Measurements from ENCODE around the gene CDC14B.

CDC14B gene

DNA sequence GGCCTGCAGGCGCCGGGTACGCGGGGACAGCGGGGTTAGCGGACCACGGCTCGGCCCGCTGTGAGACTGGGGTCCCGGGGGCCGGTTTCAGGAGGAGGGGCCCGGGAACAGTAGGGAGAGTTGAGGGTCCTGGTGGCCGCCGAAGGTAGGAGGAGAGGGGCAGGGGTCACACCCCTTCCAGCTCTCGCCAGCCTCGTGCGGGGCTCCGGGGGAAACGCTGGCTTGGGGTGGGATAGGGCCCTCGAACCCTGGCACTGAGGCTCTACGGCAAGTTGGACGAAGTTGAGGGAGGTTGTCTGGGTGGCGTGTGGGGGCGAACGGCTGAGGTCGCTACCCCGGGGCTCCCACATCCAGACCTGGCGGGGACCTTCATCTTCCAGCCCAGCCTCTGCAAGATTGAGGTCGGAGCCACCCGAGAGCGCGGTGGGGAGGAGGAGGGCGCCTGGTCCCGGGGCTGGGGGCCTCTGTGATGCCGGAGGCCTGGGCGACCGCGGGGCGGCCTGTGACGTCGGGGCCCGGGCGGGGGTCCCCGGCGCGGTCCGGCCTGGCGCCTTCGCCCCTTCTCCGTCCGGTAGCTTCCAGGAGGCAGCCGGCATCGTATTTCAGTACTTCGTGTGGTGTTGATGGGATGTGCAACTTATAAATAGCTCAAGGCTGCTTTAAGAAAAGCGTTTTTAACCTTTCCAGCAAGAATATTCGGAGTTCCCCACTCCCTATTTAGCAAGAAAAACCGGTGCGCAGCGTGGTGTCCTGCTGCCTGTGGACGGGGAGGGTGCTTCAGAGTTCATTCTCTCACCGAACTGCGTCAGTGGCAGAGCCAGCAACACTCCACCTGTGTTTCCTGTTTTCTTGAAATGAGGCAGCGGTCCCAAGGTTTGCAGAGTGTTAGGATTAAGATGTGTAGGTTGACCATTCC, 168.8 kb downstream of the CDC14B start:
- peak overlapping the region; percentile 58 for H3K4me3 ChIP-seq (replicated peaks; ENCODE audit: low read depth, low read length)
- TF ChIP-seq, protein P1, sequence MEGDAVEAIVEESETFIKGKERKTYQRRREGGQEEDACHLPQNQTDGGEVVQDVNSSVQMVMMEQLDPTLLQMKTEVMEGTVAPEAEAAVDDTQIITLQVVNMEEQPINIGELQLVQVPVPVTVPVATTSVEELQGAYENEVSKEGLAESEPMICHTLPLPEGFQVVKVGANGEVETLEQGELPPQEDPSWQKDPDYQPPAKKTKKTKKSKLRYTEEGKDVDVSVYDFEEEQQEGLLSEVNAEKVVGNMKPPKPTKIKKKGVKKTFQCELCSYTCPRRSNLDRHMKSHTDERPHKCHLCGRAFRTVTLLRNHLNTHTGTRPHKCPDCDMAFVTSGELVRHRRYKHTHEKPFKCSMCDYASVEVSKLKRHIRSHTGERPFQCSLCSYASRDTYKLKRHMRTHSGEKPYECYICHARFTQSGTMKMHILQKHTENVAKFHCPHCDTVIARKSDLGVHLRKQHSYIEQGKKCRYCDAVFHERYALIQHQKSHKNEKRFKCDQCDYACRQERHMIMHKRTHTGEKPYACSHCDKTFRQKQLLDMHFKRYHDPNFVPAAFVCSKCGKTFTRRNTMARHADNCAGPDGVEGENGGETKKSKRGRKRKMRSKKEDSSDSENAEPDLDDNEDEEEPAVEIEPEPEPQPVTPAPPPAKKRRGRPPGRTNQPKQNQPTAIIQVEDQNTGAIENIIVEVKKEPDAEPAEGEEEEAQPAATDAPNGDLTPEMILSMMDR (IDR thresholded peaks at IDR 0.05; ENCODE audit: low read length, missing control alignments): no peak
- peak; percentile 21 for DNase-seq (ENCODE audit: low read depth)

All from fibroblast of pulmonary artery (primary cell).